Activated T-cell treated with anti-CD3 and anti-CD28 coated beads for 1 hour (primary cell): ENCODE measurements around the gene CRTAC1.

ENCODE experiments used
- DNase-seq: peaks from one replicate; pipeline ENCODE4 v3.0.0-alpha.2; 2020; ENCODE audit warnings: low read depth

Gene CRTAC1

GRCh38 chr10:98030093-98030821, at the start of gene CRTAC1:
Gene CRTAC1 (minus strand): TSS chr10:98030621. CDS start chr10:98030472, 149 bp downstream.
- no peak for DNase-seq

GRCh38 chr10:98078774-98079173, 48.4 kb upstream of the CRTAC1 start:
- DNase-seq = no peak

- DNase-seq = no peak
Observed at GRCh38 chr10:98077223-98077622, 46.8 kb upstream of the CRTAC1 start.

GRCh38 chr10:98076086-98076485, 45.7 kb upstream of the CRTAC1 start:
- no peak for DNase-seq

GRCh38 chr10:98074315-98074911, 44.0 kb upstream of the CRTAC1 start:
- DNase-seq = no peak

- DNase-seq = no peak
Observed at GRCh38 chr10:98067165-98067564, 36.7 kb upstream of the CRTAC1 start.

- no peak for DNase-seq
Observed at GRCh38 chr10:98063740-98064027, 33.3 kb upstream of the CRTAC1 start.

GRCh38 chr10:98062424-98062823, 32.0 kb upstream of the CRTAC1 start:
- no peak for DNase-seq

GRCh38 chr10:98060079-98060478, 29.7 kb upstream of the CRTAC1 start:
- no peak for DNase-seq

GRCh38 chr10:98058295-98058694, 27.9 kb upstream of the CRTAC1 start:
- DNase-seq = no peak

GRCh38 chr10:98055841-98056516, 25.6 kb upstream of the CRTAC1 start:
- no peak for DNase-seq

- no peak for DNase-seq
Observed at GRCh38 chr10:98047009-98047741, 16.8 kb upstream of the CRTAC1 start.

- peak; percentile 53 for DNase-seq
Observed at GRCh38 chr10:98045785-98046389, 15.5 kb upstream of the CRTAC1 start.

- peak; percentile 20 for DNase-seq
Observed at GRCh38 chr10:98041352-98042043, 11.1 kb upstream of the CRTAC1 start.

GRCh38 chr10:98039690-98040381, 9.4 kb upstream of the CRTAC1 start:
- no peak for DNase-seq

- DNase-seq = no peak
Observed at GRCh38 chr10:98038288-98038687, 7.9 kb upstream of the CRTAC1 start.

GRCh38 chr10:98035599-98035998, 5.2 kb upstream of the CRTAC1 start:
- DNase-seq = no peak

- no peak for DNase-seq
Observed at GRCh38 chr10:98033515-98033914, 3.1 kb upstream of the CRTAC1 start.

GRCh38 chr10:98031440-98031839, 1.0 kb upstream of the CRTAC1 start:
- no peak for DNase-seq

GRCh38 chr10:98030991-98031431, 590 bp upstream of the CRTAC1 start:
- DNase-seq = no peak
